Activated CD4-positive, alpha-beta T cell treated with anti-CD3 and anti-CD28 coated beads, Interleukin-2, Interleukin-4, amounts not matched to agents 100 ng/mL and 50 ng/mL, durations not matched to agents 16 hours and 8 hours (primary cell): ENCODE data around the gene KCNMA1.

Experiments
- DNase-seq: peaks from one replicate; pipeline ENCODE4 v3.0.0-alpha.2; 2020; ENCODE audit warnings: low spot score

KCNMA1 gene

DNA sequence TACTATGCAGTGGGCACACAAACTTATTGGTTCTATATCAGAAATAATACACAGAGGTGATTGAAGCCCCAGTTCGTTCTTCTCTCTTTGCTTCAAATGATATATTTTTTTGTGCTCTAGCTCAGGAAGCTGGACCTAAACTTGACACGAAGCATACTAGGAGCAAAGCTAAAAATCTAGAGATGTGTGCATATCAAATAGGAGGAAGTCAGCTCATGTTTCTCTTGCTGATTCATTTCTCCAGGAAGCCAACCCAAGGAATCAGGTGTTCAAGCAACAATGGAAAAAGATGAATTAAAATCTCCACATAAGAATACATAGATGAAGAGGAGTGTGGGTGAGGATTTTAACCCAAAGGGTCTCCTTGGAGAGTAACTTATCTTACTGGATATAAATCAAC is 432.5 kb downstream of the KCNMA1 start:
- no peak for DNase-seq

GRCh38 chr10:77204171-77204570 is 433.4 kb downstream of the KCNMA1 start:
- DNase-seq = no peak

GRCh38 chr10:77202857-77203256 is 434.8 kb downstream of the KCNMA1 start:
- no peak for DNase-seq

- DNase-seq = no peak
Measured at GRCh38 chr10:77201135-77202106, 436.2 kb downstream of the KCNMA1 start.

DNA sequence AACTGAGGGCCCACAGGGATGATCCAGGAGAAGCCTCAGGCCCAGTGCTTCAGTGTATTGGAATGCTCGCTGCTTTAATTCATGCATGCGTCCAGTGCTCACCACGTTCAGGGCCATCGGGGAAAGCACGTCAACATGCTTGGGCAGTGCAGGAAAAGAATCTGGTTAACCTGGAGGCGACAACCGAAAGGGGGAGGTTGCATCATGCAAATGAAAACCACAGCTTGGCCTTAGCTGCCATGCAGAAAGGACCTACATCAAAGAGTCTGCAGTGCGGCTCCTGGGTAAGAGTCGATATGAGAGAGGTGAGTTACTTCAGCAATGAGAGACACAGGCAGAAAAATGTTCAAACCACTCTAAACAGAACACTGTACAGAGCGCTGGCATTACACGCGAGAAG is 440.1 kb downstream of the KCNMA1 start:
- DNase-seq = no peak

DNA sequence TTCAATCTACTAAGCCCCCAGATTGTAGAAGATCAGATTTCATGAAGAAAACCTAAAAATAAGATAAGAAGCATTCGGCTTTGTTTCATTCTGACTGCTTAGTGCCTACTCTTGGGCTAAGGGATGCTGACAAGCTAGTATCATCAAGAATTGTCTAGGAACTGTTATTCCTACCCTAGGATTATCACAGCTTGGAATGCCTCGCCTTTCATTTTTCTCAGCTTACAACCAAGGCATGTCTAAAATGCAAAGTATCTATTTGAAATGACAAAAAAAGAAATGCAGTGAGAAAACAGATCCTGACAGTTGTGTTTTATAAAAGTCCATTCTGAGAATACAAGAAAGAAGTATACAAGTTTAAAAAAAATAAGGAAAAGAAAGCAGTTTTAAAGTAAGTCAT is 441.0 kb downstream of the KCNMA1 start:
- no peak for DNase-seq

DNA sequence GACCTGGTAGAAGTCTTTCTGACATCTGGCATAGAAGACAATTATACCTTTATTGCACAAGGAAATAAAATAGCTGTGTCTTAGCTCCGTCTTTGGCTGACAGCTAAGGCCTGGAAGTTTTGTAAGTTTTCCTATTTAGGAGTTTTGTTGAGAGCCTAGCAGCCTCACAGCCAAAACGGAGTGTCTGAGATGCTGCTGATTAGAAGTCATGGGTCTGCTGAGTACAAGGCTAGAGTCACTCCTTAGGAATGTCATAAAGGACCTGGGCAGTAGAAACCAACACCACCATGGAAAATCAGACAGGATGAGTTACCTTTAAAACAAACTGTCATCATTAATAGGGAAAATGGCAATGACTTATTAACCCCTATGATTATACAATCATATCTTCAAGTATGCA is 442.5 kb downstream of the KCNMA1 start:
- DNase-seq = no peak

DNA sequence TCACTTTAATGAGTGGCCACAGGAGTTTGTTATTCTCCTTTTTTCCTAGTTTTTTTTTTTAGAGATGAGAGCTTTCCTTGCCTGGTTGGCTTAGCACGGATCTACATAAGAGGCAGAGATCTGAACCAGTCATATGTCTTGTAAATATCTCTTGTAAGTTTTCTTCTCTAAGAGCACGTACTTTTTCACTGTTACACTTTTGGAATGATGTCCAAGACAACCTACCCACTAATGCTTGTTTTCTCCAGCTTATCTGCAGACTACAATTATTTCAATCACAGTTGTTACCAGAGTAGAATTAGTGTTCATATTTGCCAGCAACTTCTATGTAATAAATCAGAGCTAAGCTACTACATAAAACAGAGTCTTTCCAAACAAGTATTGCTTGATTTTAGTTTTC is 444.6 kb downstream of the KCNMA1 start:
- DNase-seq = no peak

DNA sequence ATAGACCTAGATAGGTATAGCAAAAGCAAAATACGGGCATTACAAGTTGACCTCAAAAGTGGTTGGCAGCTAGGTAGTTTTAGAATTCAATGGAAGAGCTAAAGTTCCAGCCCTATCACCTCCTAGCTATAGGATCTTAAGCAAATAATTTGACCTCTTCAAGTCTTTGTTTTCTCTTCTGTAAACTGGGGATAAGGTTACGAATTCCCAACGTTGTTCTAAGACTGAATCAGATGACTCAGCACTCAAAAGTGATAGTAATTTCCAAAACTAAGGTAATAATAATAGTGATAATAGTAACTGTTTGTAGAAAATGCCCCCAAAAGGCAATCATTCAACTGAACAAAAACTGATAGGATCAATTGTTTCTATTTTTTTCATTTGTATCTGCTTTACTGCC is 445.2 kb downstream of the KCNMA1 start:
- no peak for DNase-seq

DNA sequence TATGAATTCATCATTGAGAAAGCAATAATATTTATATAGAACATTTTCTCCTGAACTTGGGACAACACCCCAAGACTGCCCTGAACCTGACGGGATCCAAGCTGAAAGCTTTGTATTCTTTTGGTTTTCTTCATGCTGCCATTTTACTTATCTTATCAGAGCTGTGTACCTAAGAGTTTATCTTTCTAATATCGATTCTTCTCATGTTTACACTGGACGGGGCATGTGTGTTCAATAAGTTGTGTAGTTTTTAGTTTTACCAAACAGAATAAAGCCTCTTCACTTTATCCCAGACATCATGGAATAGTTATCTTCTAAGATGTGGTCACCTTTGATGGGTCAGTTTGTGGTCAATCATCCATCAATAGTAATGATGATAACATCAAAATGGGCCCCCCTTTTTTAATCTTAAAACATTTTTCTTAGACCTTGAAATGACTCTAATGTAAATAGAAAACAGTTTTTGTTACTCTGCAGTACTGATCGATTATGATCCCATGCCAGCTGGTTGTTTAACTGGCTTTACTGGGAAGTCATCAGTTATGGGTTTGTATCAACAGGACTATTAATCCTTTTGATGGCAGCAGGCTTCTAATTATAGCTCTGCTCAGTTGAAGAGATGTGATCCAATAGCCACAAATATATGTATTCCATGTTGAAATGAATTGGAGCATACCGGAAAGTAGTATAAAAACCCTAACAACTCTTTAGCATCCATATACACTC is 446.1 kb downstream of the KCNMA1 start:
- no peak for DNase-seq

- DNase-seq = no peak
Measured at GRCh38 chr10:77190291-77190690, 447.3 kb downstream of the KCNMA1 start.

DNA sequence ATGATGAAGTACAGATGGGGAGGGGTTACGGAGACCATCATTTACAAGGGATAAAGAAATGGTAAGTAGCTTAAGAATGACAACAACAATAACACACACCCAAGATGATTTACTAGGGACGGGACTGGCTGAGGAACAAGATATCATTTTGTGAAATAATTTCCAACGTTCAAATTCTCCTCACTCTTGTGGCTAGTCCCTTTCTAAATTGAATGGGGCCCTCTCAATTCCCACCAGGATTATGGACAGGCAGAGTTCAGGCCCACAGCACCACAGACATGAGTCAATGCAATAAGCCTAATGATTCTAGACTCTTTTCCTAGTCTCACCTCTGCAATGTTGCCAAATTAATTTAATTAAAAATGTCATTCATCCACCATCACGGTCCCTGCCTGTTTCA is 448.1 kb downstream of the KCNMA1 start:
- DNase-seq = no peak

GRCh38 chr10:77189075-77189474 is 448.5 kb downstream of the KCNMA1 start:
- DNase-seq = no peak

- DNase-seq = no peak
Measured at GRCh38 chr10:77188521-77188920, 449.1 kb downstream of the KCNMA1 start.

DNA sequence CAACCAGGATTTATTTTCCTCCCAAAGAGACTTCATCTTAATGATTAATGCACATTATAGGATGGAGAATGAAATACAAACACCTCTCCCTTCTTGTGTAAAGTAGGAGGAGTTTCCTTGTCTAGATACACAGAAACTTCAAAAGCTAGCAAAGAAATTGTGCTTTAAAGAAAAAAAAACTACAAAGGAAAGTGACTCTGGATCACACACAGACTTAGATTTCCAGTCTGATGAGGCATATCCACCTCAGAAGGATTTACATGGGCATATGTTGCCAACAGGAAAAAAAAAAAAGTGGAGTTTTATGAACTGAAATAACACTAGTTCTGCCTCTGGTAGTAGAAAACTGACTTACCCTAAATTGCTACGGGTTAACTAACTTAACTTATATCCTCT is 449.6 kb downstream of the KCNMA1 start:
- no peak for DNase-seq

- no peak for DNase-seq
Measured at GRCh38 chr10:77187376-77187999, 450.1 kb downstream of the KCNMA1 start.

DNA sequence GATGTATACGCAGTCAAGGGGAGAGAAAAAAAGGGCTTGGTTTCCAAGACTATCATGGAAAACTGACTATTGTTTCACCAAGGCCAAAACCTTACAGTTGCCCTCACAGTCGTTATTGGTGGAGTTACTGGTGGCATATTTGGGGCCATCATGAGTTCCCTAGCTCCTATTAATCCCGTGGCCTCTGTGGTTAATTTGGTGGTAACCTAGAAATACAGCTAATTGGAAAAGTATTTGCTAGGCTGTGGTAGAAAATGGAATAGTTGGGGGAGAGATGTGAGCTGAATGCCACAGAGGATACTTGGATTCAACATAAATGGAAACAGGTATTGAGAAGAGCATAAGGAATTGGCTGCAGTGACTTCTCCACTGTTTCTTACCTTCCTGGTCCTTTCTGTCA is 450.7 kb downstream of the KCNMA1 start:
- DNase-seq = no peak

DNA sequence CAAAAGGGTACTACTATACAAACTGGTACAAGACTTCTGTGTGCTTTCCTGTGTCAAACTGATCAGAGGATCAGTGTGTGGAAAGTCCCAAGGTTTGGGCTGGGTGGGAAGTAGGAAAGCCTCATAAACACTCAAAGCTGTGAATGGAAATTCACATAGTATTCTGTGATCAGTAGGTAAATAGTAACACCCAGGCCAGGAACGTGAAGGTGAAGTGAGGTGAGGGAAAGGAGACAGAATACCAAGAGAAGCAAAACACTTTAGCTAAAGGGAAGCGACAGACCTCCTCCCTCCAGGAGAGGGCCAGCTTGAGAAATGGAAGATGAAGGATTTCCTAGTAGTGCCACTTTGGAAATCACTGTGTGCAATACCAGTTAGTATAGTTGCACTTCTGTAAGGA is 451.9 kb downstream of the KCNMA1 start:
- DNase-seq = no peak

DNA sequence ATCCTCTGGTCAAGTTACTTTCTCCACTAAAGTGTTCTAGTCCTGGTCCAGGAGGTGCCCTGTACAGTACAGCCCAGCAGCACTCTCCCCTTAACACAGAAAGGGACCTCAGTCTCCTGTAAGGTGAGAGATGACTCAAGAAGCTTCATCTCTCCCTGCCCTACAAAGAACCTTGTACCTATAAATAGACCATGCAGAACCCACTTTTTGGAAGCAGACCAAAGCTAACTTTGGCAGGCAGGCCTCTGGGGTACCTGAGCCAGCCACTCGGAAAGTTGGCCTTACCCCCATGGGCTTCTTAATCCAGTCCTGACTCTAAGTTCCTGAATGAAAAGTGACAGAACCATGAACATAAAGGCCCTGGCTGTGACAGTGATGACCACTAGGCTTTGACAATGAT is 454.8 kb downstream of the KCNMA1 start:
- DNase-seq = no peak

- no peak for DNase-seq
Measured at GRCh38 chr10:77180794-77181193, 456.8 kb downstream of the KCNMA1 start.

GRCh38 chr10:77180104-77180503 is 457.5 kb downstream of the KCNMA1 start:
- no peak for DNase-seq

- DNase-seq = no peak
Measured at GRCh38 chr10:77179015-77179695, 458.5 kb downstream of the KCNMA1 start.
